Measurements from ENCODE around the gene MED15.

DNA sequence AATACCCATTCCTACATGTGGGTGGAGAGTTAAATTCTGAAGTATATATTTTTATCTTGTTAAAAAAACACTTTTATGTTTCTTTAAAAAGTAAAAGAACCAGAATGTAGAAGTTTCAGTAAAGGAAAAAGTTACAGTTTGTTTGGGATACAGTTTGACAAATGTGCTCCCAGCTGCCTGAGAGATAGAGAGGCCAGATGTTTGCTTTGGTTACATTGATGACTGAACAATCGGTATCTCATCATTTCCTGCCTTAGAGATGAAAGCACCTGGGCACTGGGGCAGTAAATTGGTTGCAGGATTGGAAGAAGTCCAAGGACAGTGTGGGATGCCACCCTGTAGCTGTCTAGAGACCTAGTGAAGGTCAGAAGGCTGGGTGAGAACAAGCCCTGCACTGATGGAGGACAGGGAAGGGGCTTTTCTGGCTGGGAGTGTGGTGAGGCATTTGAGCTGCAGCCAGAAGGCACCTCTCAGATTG is 16.6 kb downstream of the MED15 start:
- TF ChIP-seq, protein P1, sequence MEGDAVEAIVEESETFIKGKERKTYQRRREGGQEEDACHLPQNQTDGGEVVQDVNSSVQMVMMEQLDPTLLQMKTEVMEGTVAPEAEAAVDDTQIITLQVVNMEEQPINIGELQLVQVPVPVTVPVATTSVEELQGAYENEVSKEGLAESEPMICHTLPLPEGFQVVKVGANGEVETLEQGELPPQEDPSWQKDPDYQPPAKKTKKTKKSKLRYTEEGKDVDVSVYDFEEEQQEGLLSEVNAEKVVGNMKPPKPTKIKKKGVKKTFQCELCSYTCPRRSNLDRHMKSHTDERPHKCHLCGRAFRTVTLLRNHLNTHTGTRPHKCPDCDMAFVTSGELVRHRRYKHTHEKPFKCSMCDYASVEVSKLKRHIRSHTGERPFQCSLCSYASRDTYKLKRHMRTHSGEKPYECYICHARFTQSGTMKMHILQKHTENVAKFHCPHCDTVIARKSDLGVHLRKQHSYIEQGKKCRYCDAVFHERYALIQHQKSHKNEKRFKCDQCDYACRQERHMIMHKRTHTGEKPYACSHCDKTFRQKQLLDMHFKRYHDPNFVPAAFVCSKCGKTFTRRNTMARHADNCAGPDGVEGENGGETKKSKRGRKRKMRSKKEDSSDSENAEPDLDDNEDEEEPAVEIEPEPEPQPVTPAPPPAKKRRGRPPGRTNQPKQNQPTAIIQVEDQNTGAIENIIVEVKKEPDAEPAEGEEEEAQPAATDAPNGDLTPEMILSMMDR (conservative IDR thresholded peaks at IDR 0.05; ENCODE audit: low read depth, low read length): no peak
- TF ChIP-seq RAD21 (IDR thresholded peaks at IDR 0.05; ENCODE audit: low read length) (no peak), POLR2A (IDR thresholded peaks at IDR 0.05; ENCODE audit: low read depth, low read length) (no peak), MAFK (IDR thresholded peaks at IDR 0.05; ENCODE audit: low read depth, low read length) (no peak), MXI1 (IDR thresholded peaks at IDR 0.05; ENCODE audit: borderline replicate concordance, low read depth, low read length) (no peak), CEBPB (IDR thresholded peaks at IDR 0.05; ENCODE audit: low read depth, low read length) (no peak), FOS (IDR thresholded peaks at IDR 0.05; ENCODE audit: low read depth, low read length) (no peak), RCOR1 (IDR thresholded peaks at IDR 0.05; ENCODE audit: insufficient replicate concordance, low read length) (no peak), SMC3 (IDR thresholded peaks at IDR 0.05; ENCODE audit: low read depth, low read length) (no peak)
- TF ChIP-seq, protein P2, sequence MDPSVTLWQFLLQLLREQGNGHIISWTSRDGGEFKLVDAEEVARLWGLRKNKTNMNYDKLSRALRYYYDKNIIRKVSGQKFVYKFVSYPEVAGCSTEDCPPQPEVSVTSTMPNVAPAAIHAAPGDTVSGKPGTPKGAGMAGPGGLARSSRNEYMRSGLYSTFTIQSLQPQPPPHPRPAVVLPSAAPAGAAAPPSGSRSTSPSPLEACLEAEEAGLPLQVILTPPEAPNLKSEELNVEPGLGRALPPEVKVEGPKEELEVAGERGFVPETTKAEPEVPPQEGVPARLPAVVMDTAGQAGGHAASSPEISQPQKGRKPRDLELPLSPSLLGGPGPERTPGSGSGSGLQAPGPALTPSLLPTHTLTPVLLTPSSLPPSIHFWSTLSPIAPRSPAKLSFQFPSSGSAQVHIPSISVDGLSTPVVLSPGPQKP (IDR thresholded peaks at IDR 0.05; ENCODE audit: borderline replicate concordance, low read depth, low read length): no peak
- TF ChIP-seq, protein P3, sequence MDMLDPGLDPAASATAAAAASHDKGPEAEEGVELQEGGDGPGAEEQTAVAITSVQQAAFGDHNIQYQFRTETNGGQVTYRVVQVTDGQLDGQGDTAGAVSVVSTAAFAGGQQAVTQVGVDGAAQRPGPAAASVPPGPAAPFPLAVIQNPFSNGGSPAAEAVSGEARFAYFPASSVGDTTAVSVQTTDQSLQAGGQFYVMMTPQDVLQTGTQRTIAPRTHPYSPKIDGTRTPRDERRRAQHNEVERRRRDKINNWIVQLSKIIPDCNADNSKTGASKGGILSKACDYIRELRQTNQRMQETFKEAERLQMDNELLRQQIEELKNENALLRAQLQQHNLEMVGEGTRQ (IDR thresholded peaks at IDR 0.05; ENCODE audit: low read depth, low read length): no peak

All from IMR-90 (cell line).